WERI-Rb-1 (cell line): ENCODE measurements around the gene PROC.

Experiments
- DNase-seq: peaks from one replicate; pipeline ENCODE4 v3.0.0-alpha.2; 2020
- H3K27ac ChIP-seq: fragments of 250-450 bp; sonication (Bioruptor Pico); 2 replicates; pipeline ENCODE4 v1.5.1; 2020; ENCODE audit warnings: mild to moderate bottlenecking, moderate library complexity
- H3K27me3 ChIP-seq: fragments of 250-450 bp; sonication (Bioruptor Pico); 2 replicates; pipeline ENCODE4 v1.5.1; 2021; ENCODE audit warnings: mild to moderate bottlenecking, low read depth, moderate library complexity; ENCODE audit not compliant: insufficient read depth, severe bottlenecking
- H3K36me3 ChIP-seq: fragments of 250-450 bp; sonication (Bioruptor Pico); 2 replicates; pipeline ENCODE4 v1.5.1; 2020; ENCODE audit warnings: mild to moderate bottlenecking, moderate library complexity
- H3K4me3 ChIP-seq: 2 replicates; pipeline ENCODE4 v1.5.1; 2011; ENCODE audit warnings: low read depth, mild to moderate bottlenecking, control low read depth, low read length
- H3K9me3 ChIP-seq: fragments of 250-450 bp; sonication (Bioruptor Pico); 2 replicates; pipeline ENCODE4 v1.5.1; 2021; ENCODE audit warnings: mild to moderate bottlenecking, moderate library complexity; ENCODE audit not compliant: severe bottlenecking
- CTCF ChIP-seq: IDR thresholded peaks from 2 replicates; pipeline ENCODE4 v1.5.1; 2011; ENCODE audit warnings: low read depth, mild to moderate bottlenecking, control low read depth, inconsistent platforms, low read length

PROC gene

DNA sequence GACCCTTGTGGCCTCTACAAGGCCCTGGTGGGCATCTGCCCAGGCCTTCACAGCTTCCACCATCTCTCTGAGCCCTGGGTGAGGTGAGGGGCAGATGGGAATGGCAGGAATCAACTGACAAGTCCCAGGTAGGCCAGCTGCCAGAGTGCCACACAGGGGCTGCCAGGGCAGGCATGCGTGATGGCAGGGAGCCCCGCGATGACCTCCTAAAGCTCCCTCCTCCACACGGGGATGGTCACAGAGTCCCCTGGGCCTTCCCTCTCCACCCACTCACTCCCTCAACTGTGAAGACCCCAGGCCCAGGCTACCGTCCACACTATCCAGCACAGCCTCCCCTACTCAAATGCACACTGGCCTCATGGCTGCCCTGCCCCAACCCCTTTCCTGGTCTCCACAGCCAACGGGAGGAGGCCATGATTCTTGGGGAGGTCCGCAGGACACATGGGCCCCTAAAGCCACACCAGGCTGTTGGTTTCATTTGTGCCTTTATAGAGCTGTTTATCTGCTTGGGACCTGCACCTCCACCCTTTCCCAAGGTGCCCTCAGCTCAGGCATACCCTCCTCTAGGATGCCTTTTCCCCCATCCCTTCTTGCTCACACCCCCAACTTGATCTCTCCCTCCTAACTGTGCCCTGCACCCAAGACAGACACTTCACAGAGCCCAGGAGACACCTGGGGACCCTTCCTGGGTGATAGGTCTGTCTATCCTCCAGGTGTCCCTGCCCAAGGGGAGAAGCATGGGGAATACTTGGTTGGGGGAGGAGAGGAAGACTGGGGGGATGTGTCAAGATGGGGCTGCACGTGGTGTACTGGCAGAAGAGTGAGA is 2.0 kb downstream of the PROC start:
- H3K27me3 ChIP-seq = peaks cover 10% of the 10 kb centered on the region
- DNase-seq = no peak
- H3K36me3 ChIP-seq = no peaks in the 10 kb centered on the region
- no peak for TF ChIP-seq CTCF
- no peak overlapping the region for H3K27ac ChIP-seq
- no peak overlapping the region for H3K4me3 ChIP-seq
- H3K9me3 ChIP-seq = no peaks in the 10 kb centered on the region

DNA sequence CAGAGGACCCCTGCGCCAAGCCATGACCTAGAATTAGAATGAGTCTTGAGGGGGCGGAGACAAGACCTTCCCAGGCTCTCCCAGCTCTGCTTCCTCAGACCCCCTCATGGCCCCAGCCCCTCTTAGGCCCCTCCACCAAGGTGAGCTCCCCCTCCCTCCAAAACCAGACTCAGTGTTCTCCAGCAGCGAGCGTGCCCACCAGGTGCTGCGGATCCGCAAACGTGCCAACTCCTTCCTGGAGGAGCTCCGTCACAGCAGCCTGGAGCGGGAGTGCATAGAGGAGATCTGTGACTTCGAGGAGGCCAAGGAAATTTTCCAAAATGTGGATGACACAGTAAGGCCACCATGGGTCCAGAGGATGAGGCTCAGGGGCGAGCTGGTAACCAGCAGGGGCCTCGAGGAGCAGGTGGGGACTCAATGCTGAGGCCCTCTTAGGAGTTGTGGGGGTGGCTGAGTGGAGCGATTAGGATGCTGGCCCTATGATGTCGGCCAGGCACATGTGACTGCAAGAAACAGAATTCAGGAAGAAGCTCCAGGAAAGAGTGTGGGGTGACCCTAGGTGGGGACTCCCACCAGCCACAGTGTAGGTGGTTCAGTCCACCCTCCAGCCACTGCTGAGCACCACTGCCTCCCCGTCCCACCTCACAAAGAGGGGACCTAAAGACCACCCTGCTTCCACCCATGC is 3.0 kb downstream of the PROC start:
- no peak overlapping the region for H3K4me3 ChIP-seq
- TF ChIP-seq CTCF = no peak
- H3K36me3 ChIP-seq = no peaks in the 10 kb centered on the region
- no peaks in the 10 kb centered on the region for H3K9me3 ChIP-seq
- no peak for DNase-seq
- peaks cover 9% of the 10 kb centered on the region for H3K27me3 ChIP-seq
- no peak overlapping the region for H3K27ac ChIP-seq

DNA sequence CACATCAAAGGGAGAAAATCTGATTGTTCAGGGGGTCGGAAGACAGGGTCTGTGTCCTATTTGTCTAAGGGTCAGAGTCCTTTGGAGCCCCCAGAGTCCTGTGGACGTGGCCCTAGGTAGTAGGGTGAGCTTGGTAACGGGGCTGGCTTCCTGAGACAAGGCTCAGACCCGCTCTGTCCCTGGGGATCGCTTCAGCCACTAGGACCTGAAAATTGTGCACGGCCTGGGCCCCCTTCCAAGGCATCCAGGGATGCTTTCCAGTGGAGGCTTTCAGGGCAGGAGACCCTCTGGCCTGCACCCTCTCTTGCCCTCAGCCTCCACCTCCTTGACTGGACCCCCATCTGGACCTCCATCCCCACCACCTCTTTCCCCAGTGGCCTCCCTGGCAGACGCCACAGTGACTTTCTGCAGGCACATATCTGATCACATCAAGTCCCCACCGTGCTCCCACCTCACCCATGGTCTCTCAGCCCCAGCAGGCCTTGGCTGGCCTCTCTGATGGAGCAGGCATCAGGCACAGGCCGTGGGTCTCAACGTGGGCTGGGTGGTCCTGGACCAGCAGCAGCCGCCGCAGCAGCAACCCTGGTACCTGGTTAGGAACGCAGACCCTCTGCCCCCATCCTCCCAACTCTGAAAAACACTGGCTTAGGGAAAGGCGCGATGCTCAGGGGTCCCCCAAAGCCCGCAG is 3.8 kb downstream of the PROC start:
- Histone ChIP-seq H3K4me3 (no peak overlapping the region), H3K9me3 (no peaks in the 10 kb centered on the region), H3K36me3 (no peaks in the 10 kb centered on the region), H3K27me3 (peaks cover 3% of the 10 kb centered on the region), H3K27ac (no peak overlapping the region)
- DNase-seq = no peak
- no peak for TF ChIP-seq CTCF

DNA sequence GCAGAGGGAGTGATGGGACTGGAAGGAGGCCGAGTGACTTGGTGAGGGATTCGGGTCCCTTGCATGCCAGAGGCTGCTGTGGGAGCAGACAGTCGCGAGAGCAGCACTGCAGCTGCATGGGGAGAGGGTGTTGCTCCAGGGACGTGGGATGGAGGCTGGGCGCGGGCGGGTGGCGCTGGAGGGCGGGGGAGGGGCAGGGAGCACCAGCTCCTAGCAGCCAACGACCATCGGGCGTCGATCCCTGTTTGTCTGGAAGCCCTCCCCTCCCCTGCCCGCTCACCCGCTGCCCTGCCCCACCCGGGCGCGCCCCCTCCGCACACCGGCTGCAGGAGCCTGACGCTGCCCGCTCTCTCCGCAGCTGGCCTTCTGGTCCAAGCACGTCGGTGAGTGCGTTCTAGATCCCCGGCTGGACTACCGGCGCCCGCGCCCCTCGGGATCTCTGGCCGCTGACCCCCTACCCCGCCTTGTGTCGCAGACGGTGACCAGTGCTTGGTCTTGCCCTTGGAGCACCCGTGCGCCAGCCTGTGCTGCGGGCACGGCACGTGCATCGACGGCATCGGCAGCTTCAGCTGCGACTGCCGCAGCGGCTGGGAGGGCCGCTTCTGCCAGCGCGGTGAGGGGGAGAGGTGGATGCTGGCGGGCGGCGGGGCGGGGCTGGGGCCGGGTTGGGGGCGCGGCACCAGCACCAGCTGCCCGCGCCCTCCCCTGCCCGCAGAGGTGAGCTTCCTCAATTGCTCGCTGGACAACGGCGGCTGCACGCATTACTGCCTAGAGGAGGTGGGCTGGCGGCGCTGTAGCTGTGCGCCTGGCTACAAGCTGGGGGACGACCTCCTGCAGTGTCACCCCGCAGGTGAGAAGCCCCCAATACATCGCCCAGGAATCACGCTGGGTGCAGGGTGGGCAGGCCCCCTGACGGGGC is 4.6 kb downstream of the PROC start:
- Histone ChIP-seq H3K27ac (no peak overlapping the region), H3K4me3 (peak overlapping the region; percentile 63), H3K27me3 (peaks cover 3% of the 10 kb centered on the region), H3K36me3 (no peaks in the 10 kb centered on the region), H3K9me3 (no peaks in the 10 kb centered on the region)
- TF ChIP-seq CTCF = no peak
- DNase-seq = peak; percentile 44

DNA sequence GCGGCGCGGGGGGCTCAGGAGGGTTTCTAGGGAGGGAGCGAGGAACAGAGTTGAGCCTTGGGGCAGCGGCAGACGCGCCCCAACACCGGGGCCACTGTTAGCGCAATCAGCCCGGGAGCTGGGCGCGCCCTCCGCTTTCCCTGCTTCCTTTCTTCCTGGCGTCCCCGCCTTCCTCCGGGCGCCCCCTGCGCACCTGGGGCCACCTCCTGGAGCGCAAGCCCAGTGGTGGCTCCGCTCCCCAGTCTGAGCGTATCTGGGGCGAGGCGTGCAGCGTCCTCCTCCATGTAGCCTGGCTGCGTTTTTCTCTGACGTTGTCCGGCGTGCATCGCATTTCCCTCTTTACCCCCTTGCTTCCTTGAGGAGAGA is 5.2 kb downstream of the PROC start:
- peak; percentile 37 for DNase-seq
- Histone ChIP-seq H3K27me3 (peaks cover 3% of the 10 kb centered on the region), H3K4me3 (peak overlapping the region; percentile 63), H3K27ac (no peak overlapping the region), H3K9me3 (no peaks in the 10 kb centered on the region), H3K36me3 (no peaks in the 10 kb centered on the region)
- no peak for TF ChIP-seq CTCF
